NB4 (cell line): ENCODE measurements around the gene METTL23.

Experiments used
- CTCF ChIP-seq: IDR thresholded peaks from one replicate; pipeline ENCODE4 v1.5.1; 2012; ENCODE audit warnings: low read depth, low read length
- POLR2A ChIP-seq: IDR thresholded peaks from 2 replicates; pipeline ENCODE4 v1.6.1; 2011; ENCODE audit warnings: mild to moderate bottlenecking; ENCODE audit not compliant: insufficient read length; ENCODE audit errors: extremely low read depth

- TF ChIP-seq CTCF = no peak
- no peak for TF ChIP-seq POLR2A
Measured at GRCh38 chr17:76775021-76775600, 48.5 kb downstream of the METTL23 start.
